Fibroblast of lung (primary cell): ENCODE data around the gene PARP3.

Experiments used
- EZH2 ChIP-seq: IDR thresholded peaks from 2 replicates; pipeline ENCODE4 v1.5.1; 2012; ENCODE audit warnings: low read length, control low read depth, mild to moderate bottlenecking; ENCODE audit errors: missing control alignments
- TF ChIP-seq, protein P1 (sequence below), 2 donors: IDR thresholded peaks in 1 of 2; conservative IDR thresholded peaks in 1 of 2; 1 replicate in 1 of 2; 2 replicates in 1 of 2; pipeline ENCODE4 v1.5.1; 2011 to 2012; ENCODE audit warnings: low read length in 2 of 2, control low read depth in 1 of 2, inconsistent platforms in 1 of 2, low read depth in 1 of 2, mild to moderate bottlenecking in 1 of 2

DNA sequence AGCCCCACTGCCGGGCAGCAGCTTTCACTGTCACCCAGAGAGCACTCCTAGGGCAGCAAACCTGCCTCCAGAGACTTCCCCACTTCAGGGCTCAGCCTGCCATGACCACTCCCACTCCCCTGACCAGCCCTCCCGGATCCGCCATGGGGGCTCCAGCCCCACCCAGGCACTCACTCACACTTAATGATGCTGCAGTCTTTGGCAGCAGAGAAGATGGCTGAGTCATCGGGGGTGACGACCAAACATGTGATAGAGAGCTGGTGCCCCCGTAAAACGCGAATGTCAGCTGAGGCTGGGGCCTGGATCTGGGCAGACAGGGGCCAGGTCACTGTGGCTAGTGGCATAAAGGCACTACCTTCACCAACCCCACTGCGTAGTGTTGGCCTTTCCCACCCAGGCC lies 5.1 kb upstream of the PARP3 start:
- TF ChIP-seq EZH2: no peak
- TF ChIP-seq, protein P1, sequence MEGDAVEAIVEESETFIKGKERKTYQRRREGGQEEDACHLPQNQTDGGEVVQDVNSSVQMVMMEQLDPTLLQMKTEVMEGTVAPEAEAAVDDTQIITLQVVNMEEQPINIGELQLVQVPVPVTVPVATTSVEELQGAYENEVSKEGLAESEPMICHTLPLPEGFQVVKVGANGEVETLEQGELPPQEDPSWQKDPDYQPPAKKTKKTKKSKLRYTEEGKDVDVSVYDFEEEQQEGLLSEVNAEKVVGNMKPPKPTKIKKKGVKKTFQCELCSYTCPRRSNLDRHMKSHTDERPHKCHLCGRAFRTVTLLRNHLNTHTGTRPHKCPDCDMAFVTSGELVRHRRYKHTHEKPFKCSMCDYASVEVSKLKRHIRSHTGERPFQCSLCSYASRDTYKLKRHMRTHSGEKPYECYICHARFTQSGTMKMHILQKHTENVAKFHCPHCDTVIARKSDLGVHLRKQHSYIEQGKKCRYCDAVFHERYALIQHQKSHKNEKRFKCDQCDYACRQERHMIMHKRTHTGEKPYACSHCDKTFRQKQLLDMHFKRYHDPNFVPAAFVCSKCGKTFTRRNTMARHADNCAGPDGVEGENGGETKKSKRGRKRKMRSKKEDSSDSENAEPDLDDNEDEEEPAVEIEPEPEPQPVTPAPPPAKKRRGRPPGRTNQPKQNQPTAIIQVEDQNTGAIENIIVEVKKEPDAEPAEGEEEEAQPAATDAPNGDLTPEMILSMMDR (conservative IDR thresholded peaks at IDR 0.05 in 1 of 2, IDR thresholded peaks at IDR 0.05 in 1 of 2; ENCODE audit: low read depth in 1 of 2, low read length in 2 of 2): no peak
